CD4-positive, alpha-beta T cell treated with Interferon gamma for 1 hour (primary cell): ENCODE data around the gene YTHDF1.
A peak's percentile ranks its signal among the peaks of the same experiment; 100 is the strongest.

ENCODE experiments used
- DNase-seq: peaks from one replicate; pipeline ENCODE4 v3.0.0-alpha.2; 2020

The YTHDF1 gene

GRCh38 chr20:63204362-63204761 lies 11.6 kb downstream of the YTHDF1 start:
- no peak for DNase-seq

- DNase-seq: no peak
Observed at GRCh38 chr20:63202811-63203526, 13.0 kb downstream of the YTHDF1 start.

GRCh38 chr20:63202021-63202420 lies 13.9 kb downstream of the YTHDF1 start:
- no peak for DNase-seq

GRCh38 chr20:63198606-63199005 lies 17.3 kb downstream of the YTHDF1 start:
- DNase-seq: no peak

GRCh38 chr20:63196768-63197470 lies 19.0 kb downstream of the YTHDF1 start:
- DNase-seq: no peak

- no peak for DNase-seq
Observed at GRCh38 chr20:63194797-63195173, 21.1 kb downstream of the YTHDF1 start.

- no peak for DNase-seq
Observed at GRCh38 chr20:63194007-63194796, 21.7 kb downstream of the YTHDF1 start.

- no peak for DNase-seq
Observed at GRCh38 chr20:63192721-63193120, 23.2 kb downstream of the YTHDF1 start.

- no peak for DNase-seq
Observed at GRCh38 chr20:63191400-63191799, 24.5 kb downstream of the YTHDF1 start.

- DNase-seq: no peak
Observed at GRCh38 chr20:63190828-63191227, 25.1 kb downstream of the YTHDF1 start.

GRCh38 chr20:63189846-63190559 lies 25.9 kb downstream of the YTHDF1 start:
- DNase-seq: no peak

GRCh38 chr20:63189322-63189642 lies 26.6 kb downstream of the YTHDF1 start:
- no peak for DNase-seq

- DNase-seq: no peak
Observed at GRCh38 chr20:63188641-63189321, 27.1 kb downstream of the YTHDF1 start.

GRCh38 chr20:63188159-63188442 lies 27.8 kb downstream of the YTHDF1 start:
- no peak for DNase-seq

GRCh38 chr20:63187338-63188158 lies 28.4 kb downstream of the YTHDF1 start:
- DNase-seq: no peak

GRCh38 chr20:63186528-63187316 lies 29.2 kb downstream of the YTHDF1 start:
- no peak for DNase-seq

GRCh38 chr20:63186084-63186483 lies 29.8 kb downstream of the YTHDF1 start:
- no peak for DNase-seq

GRCh38 chr20:63185215-63185796 lies 30.6 kb downstream of the YTHDF1 start:
- DNase-seq: no peak

GRCh38 chr20:63183422-63184146 lies 32.3 kb downstream of the YTHDF1 start:
- peak; percentile 11 for DNase-seq

GRCh38 chr20:63182946-63183415 lies 33.0 kb downstream of the YTHDF1 start:
- no peak for DNase-seq
